H1 (cell line): ENCODE data around the gene ITGB2. TPM values are rescaled to one million over a fixed set of nuclear protein-coding genes. Genes with fewer than 3 reads are reported as not detected.

Experiments used
- CTCF ChIA-PET: fragments of 300-600 bp; sonication (Branson Sonifier 250); formaldehyde crosslinking; loops from one replicate; lab custom pipeline; 2021; ENCODE audit not compliant: partially characterized antibody; lab: Charles Lee
- POLR2A ChIA-PET: fragments of 300-600 bp; sonication (Branson Sonifier 250); formaldehyde crosslinking; loops from one replicate; lab custom pipeline; 2021; ENCODE audit warnings: inconsistent platforms; ENCODE audit not compliant: partially characterized antibody; lab: Charles Lee
- DNase-seq, 2 experiments: peaks; one replicate each; pipeline versions ENCODE4 v3.0.0 to v3.0.0-alpha.2; 2010 to 2022; ENCODE audit warnings: low spot score in 2 of 2, low read depth in 1 of 2, mixed read lengths in 1 of 2
- FAIRE-seq: peaks from 2 replicates; lab custom pipeline; 2011; peaks lifted over from hg19 to GRCh38; lab: Jason Lieb, UNC
- H2AFZ ChIP-seq: 2 replicates; pipeline ENCODE4 v1.8.1; 2012; ENCODE audit warnings: low read length, inconsistent platforms
- H2AK5ac ChIP-seq: 2 replicates; pipeline ENCODE4 v1.6.1; 2013; ENCODE audit warnings: low read depth, low read length
- H2BK120ac ChIP-seq: replicated peaks from 2 replicates; pipeline ENCODE3; 2013; ENCODE audit warnings: low read depth, low read length, inconsistent platforms
- H2BK12ac ChIP-seq: 2 replicates; pipeline ENCODE4 v1.6.1; 2013; ENCODE audit warnings: low read depth, low read length
- H2BK15ac ChIP-seq: 2 replicates; pipeline ENCODE4 v1.6.1; 2013; ENCODE audit warnings: low read length
- H2BK20ac ChIP-seq: 2 replicates; pipeline ENCODE4 v1.6.1; 2013; ENCODE audit warnings: low read length
- H2BK5ac ChIP-seq: 2 replicates; pipeline ENCODE4 v1.6.1; 2013; ENCODE audit warnings: low read depth, low read length
- H3K14ac ChIP-seq: 2 replicates; pipeline ENCODE4 v1.6.1; 2013; ENCODE audit warnings: inconsistent platforms; ENCODE audit not compliant: insufficient read length
- H3K18ac ChIP-seq: 2 replicates; pipeline ENCODE4 v1.6.1; 2013; ENCODE audit warnings: low read length; ENCODE audit errors: extremely low read depth
- H3K23ac ChIP-seq: 2 replicates; pipeline ENCODE4 v1.6.1; 2013; ENCODE audit warnings: inconsistent platforms; ENCODE audit not compliant: insufficient read length
- H3K23me2 ChIP-seq: 2 replicates; pipeline ENCODE4 v1.6.1; 2013; ENCODE audit warnings: low read depth, low read length
- H3K27ac ChIP-seq: 2 replicates; pipeline ENCODE4 v1.6.1; 2011; ENCODE audit warnings: low read depth, low read length, inconsistent platforms
- H3K27me3 ChIP-seq, 4 experiments: replicated peaks in 1 of 4; 1 replicate in 1 of 4; 2 replicates in 3 of 4; pipeline versions ENCODE4 v1.6.1 to v1.8.1; 2011 to 2013; ENCODE audit warnings: low read length in 3 of 4, mild to moderate bottlenecking in 3 of 4, inconsistent platforms in 2 of 4, mixed read lengths in 2 of 4, moderate library complexity in 1 of 4; ENCODE audit not compliant: control insufficient read depth in 3 of 4, insufficient read depth in 3 of 4; ENCODE audit errors: extremely low read depth in 1 of 4
- H3K36me3 ChIP-seq, 4 experiments: 2 replicates each; pipeline versions ENCODE4 v1.6.1 to v1.8.1; 2011 to 2013; ENCODE audit warnings: mild to moderate bottlenecking in 4 of 4, low read length in 3 of 4, moderate library complexity in 2 of 4, control low read depth in 1 of 4, inconsistent platforms in 1 of 4; ENCODE audit not compliant: insufficient read depth in 4 of 4, control insufficient read depth in 2 of 4
- H3K4ac ChIP-seq: replicated peaks from 2 replicates; pipeline ENCODE3; 2013; ENCODE audit warnings: low read length, low read depth, mixed read lengths, inconsistent platforms; ENCODE audit not compliant: insufficient read length
- H3K4me1 ChIP-seq, 4 experiments: replicated peaks in 1 of 4; 1 replicate in 1 of 4; 2 replicates in 3 of 4; pipeline versions ENCODE4 v1.6.1 to v1.8.1; 2011 to 2013; ENCODE audit warnings: low read length in 3 of 4, inconsistent platforms in 2 of 4, mixed read lengths in 1 of 4; ENCODE audit not compliant: insufficient read depth in 4 of 4, control insufficient read depth in 3 of 4
- H3K4me2 ChIP-seq, 2 experiments: 2 replicates each; pipeline versions ENCODE4 v1.6.1 to v1.8.1; 2011 to 2013; ENCODE audit warnings: low read depth in 2 of 2, low read length in 2 of 2, control low read depth in 1 of 2, inconsistent platforms in 1 of 2, mild to moderate bottlenecking in 1 of 2; ENCODE audit not compliant: insufficient read depth in 1 of 2
- H3K4me3 ChIP-seq, 4 experiments: fragments of 200-600, 300-600 bp in 1 of 4; sonication (generic), shearing (Covaris generic), sonication (Bioruptor Twin) in 1 of 4; 2 replicates each; pipeline versions ENCODE4 v1.5.1 to v1.8.1; 2011 to 2016; ENCODE audit warnings: low read length in 4 of 4, low read depth in 3 of 4, control low read depth in 2 of 4, inconsistent platforms in 2 of 4, mild to moderate bottlenecking in 2 of 4, mixed read lengths in 1 of 4, moderate library complexity in 1 of 4; ENCODE audit not compliant: insufficient read depth in 2 of 4; ENCODE audit errors: extremely low read depth in 1 of 4
- H3K56ac ChIP-seq: replicated peaks from 2 replicates; pipeline ENCODE3; 2013; ENCODE audit warnings: low read depth, mild to moderate bottlenecking, mixed read lengths, low read length, inconsistent platforms; ENCODE audit not compliant: insufficient read length
- H3K79me1 ChIP-seq: 2 replicates; pipeline ENCODE4 v1.6.1; 2013; ENCODE audit warnings: low read depth, low read length, control low read depth
- H3K79me2 ChIP-seq, 2 experiments: 2 replicates each; pipeline versions ENCODE4 v1.6.1 to v1.8.1; 2012 to 2013; ENCODE audit warnings: low read length in 2 of 2, mild to moderate bottlenecking in 2 of 2, inconsistent platforms in 1 of 2; ENCODE audit not compliant: insufficient read depth in 2 of 2, control insufficient read depth in 1 of 2
- H3K9ac ChIP-seq, 4 experiments: replicated peaks in 1 of 4; 1 replicate in 1 of 4; 2 replicates in 3 of 4; pipeline versions ENCODE4 v1.6.1 to v1.8.1; 2011 to 2013; ENCODE audit warnings: low read depth in 3 of 4, low read length in 3 of 4, control low read depth in 2 of 4, mild to moderate bottlenecking in 2 of 4, moderate library complexity in 2 of 4, inconsistent platforms in 1 of 4; ENCODE audit errors: extremely low read depth in 1 of 4
- H3K9me3 ChIP-seq, 2 experiments: 2 replicates each; pipeline versions ENCODE4 v1.6.1 to v1.8.1; 2012 to 2013; ENCODE audit warnings: mild to moderate bottlenecking in 2 of 2, moderate library complexity in 2 of 2, control low read depth in 1 of 2, inconsistent platforms in 1 of 2, low read depth in 1 of 2, low read length in 1 of 2, mixed read lengths in 1 of 2; ENCODE audit not compliant: insufficient read depth in 2 of 2
- H4K20me1 ChIP-seq, 2 experiments: replicated peaks in 1 of 2; 2 replicates each; pipeline versions ENCODE3 to v1.8.1; 2011 to 2013; ENCODE audit warnings: inconsistent platforms in 2 of 2, low read length in 2 of 2, mild to moderate bottlenecking in 1 of 2; ENCODE audit not compliant: insufficient read depth in 2 of 2, control insufficient read depth in 1 of 2
- H4K5ac ChIP-seq: 2 replicates; pipeline ENCODE4 v1.6.1; 2013; ENCODE audit warnings: low read length, low read depth, mixed read lengths, inconsistent platforms; ENCODE audit not compliant: insufficient read length
- H4K8ac ChIP-seq: 2 replicates; pipeline ENCODE4 v1.8.0; 2013; ENCODE audit warnings: mild to moderate bottlenecking, moderate library complexity, low read length, inconsistent platforms; ENCODE audit not compliant: insufficient read depth; ENCODE audit errors: extremely low read depth
- H4K91ac ChIP-seq: replicated peaks from 2 replicates; pipeline ENCODE3; 2013; ENCODE audit warnings: low read length, mixed read lengths, inconsistent platforms; ENCODE audit not compliant: insufficient read length
- EZH2 ChIP-seq: fragments of 200-600 bp; sonication (generic); IDR thresholded peaks from 2 replicates; pipeline ENCODE4 v1.7.1; 2012; ENCODE audit warnings: low read depth, mild to moderate bottlenecking, moderate library complexity, low read length, inconsistent platforms; ENCODE audit not compliant: severe bottlenecking
- RNF2 ChIP-seq: fragments of 200-900, 300-1000 bp; sonication (generic); IDR thresholded peaks from 2 replicates; pipeline ENCODE4 v1.7.1; 2016; ENCODE audit warnings: borderline replicate concordance, low read depth, mild to moderate bottlenecking, antibody characterized with exemption, low read length; ENCODE audit not compliant: poor library complexity, severe bottlenecking; ENCODE audit errors: missing control alignments
- SIX5 ChIP-seq: IDR thresholded peaks from 2 replicates; pipeline ENCODE4 v1.6.1; 2011; ENCODE audit warnings: mild to moderate bottlenecking, low read depth, low read length
- ZNF274 ChIP-seq: IDR thresholded peaks from 2 replicates; pipeline ENCODE4 v1.7.0; 2012; ENCODE audit warnings: low read length, borderline replicate concordance; ENCODE audit errors: extremely low read depth
- WGBS, 2 experiments: shearing (Covaris generic) in 1 of 2; methylation state at CpG; one replicate each; pipeline versions ENCODE4 v1.1.6 to v1.1.7; 2013 to 2015; ENCODE audit warnings: low lambda C conversion rate in 2 of 2, mixed read lengths in 2 of 2, inconsistent platforms in 1 of 2, low coverage in 1 of 2, missing lambda C conversion rate in 1 of 2; ENCODE audit not compliant: insufficient replicate concordance in 2 of 2, insufficient coverage in 1 of 2, insufficient read length in 1 of 2; ENCODE audit errors: extremely low coverage in 1 of 2, missing lambda C conversion rate in 1 of 2; 5-methylcytosine and 5-hydroxymethylcytosine counted together
- polyA plus RNA-seq, 7 experiments: library from polyadenylated mRNA; depleted of rRNA in 3 of 7; stranded (reverse) in 5 of 7; unstranded in 2 of 7; fragments of >200 nt in 5 of 7; fragments of 200-250 nt in 2 of 7; gene quantifications; 1 replicate in 5 of 7; 2 replicates in 1 of 7; 4 replicates in 1 of 7; pipeline versions ENCODE4 v1.2.1 to v1.2.3, GENCODE V29; 2011 to 2013; ENCODE audit warnings: missing spikeins in 2 of 7, mixed read lengths in 2 of 7
- total RNA-seq: library from RNA; stranded (reverse); fragmentation: NEBNext Ultra II Directional; extraction: Animal tissue kit (Norgen Biotek cat#: 25700); gene quantifications from 2 replicates; pipeline ENCODE4 v1.2.1, GENCODE V29; 2021
- TF ChIP-seq, protein P1 (sequence below): IDR thresholded peaks from 2 replicates; pipeline ENCODE4 v1.6.1; 2012; ENCODE audit warnings: inconsistent platforms

ITGB2 gene
- total and polyA plus RNA-seq, 2 of the 8 experiments (the other 6 are each of a cell fraction or from before 2014, with no cell fraction given), result 0.24 to 0.63 TPM

DNA sequence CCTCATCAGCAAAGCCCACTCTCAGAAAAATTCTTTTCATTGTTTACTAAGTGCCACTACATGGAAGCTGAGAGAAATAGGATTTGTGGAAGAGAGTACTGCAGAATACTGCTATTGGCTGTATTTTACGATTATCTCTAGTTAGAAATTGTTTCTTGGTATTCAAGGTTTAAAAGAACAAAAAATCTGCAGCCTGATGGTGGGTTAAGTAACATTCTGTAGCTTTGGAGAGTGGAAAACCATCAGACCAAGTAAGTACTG, 74.5 kb downstream of the ITGB2 start:
- peak overlapping the region; percentile 10 to 53 (median 24); a peak in 5 of 8 replicates for H3K4me3 ChIP-seq

More for the DNA sequence above, 74.5 kb downstream of the ITGB2 start:
- FAIRE-seq, result no peak
- no peak overlapping the region; a peak in 1 of 7 replicates for H3K9ac ChIP-seq
- no peak overlapping the region for H2AFZ ChIP-seq
- ChIA-PET CTCF (interaction anchor here (0.8 to 1.3 kb wide), 7 partner anchors 13 to 438 kb away, joined by 3 to 6 read pairs (median 3); partner anchors contain the start of gene PTTG1IP), POLR2A (interaction anchor here (0.6 to 2.3 kb wide), 4 partner anchors 14 to 848 kb away, joined by 3 to 5 read pairs (median 4); no protein-coding TSS in a partner anchor)
- H3K79me1 ChIP-seq, result no peaks in the 10 kb centered on the region; the same call in 1 of the 2 replicates
- H2AK5ac ChIP-seq, result no peak overlapping the region
- peak overlapping the region; percentile 66 for H4K91ac ChIP-seq
- H3K79me2 ChIP-seq, result no peaks in the 10 kb centered on the region
- peaks cover 0 to 4% of the 10 kb centered on the region in 2 experiments for H4K20me1 ChIP-seq
- 81% methylated on average over 1 of the region's 1 CpG; no CpG with 5 or more reads in 1 of the 2 experiments for WGBS, 2 experiments
- peak overlapping the region; percentile 40 to 57 for H3K4me2 ChIP-seq
- H3K9me3 ChIP-seq, result no peaks in the 10 kb centered on the region; a peak in 1 of 4 replicates
- H2BK20ac ChIP-seq, result peak overlapping the region; percentile 64; the same call in 1 of the 2 replicates
- TF ChIP-seq SIX5 (no peak), EZH2 (no peak), ZNF274 (no peak), RNF2 (no peak)
- TF ChIP-seq, protein P1, sequence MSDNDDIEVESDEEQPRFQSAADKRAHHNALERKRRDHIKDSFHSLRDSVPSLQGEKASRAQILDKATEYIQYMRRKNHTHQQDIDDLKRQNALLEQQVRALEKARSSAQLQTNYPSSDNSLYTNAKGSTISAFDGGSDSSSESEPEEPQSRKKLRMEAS, result no peak
- no peak overlapping the region for H3K56ac ChIP-seq
- H2BK12ac ChIP-seq, result no peak overlapping the region
- peaks cover 0 to 16% (median 4%) of the 10 kb centered on the region in 4 experiments; a peak in 5 of 7 replicates for H3K4me1 ChIP-seq
- H3K18ac ChIP-seq, result no peak overlapping the region
- H3K27me3 ChIP-seq, result no peaks in the 10 kb centered on the region
- H2BK15ac ChIP-seq, result no peak overlapping the region; the same call in 1 of the 2 replicates
- H4K8ac ChIP-seq, result peak overlapping the region; percentile 11; the same call in 1 of the 2 replicates
- H3K23ac ChIP-seq, result no peak overlapping the region
- peaks cover 3% of the 10 kb centered on the region; the same call in 1 of the 2 replicates for H3K23me2 ChIP-seq
- no peak overlapping the region for H3K27ac ChIP-seq
- H2BK120ac ChIP-seq, result no peak overlapping the region
- DNase-seq, result no peak
- peaks cover 12 to 22% (median 17%) of the 10 kb centered on the region in 4 experiments; a peak in 5 of 8 replicates for H3K36me3 ChIP-seq
- H3K14ac ChIP-seq, result no peak overlapping the region
- no peak overlapping the region for H2BK5ac ChIP-seq
- no peak overlapping the region for H4K5ac ChIP-seq
- H3K4ac ChIP-seq, result no peak overlapping the region
